K562 (cell line): Measurements from ENCODE around the gene DGCR6L. TPM values are rescaled to one million over a fixed set of nuclear protein-coding genes. Genes with fewer than 3 reads are reported as not detected.

Experiments
- CHD1 ChIP-seq: fragments of 200-600 bp; sonication (generic); IDR thresholded peaks from one replicate; pipeline ENCODE4 v1.6.1; 2012; ENCODE audit warnings: mild to moderate bottlenecking, moderate library complexity, low read length, inconsistent platforms
- ETV5 ChIP-seq: sonication (generic); formaldehyde crosslinking; IDR thresholded peaks from 2 replicates; pipeline ENCODE4 v1.4.0; 2020; ENCODE audit warnings: low read depth, mild to moderate bottlenecking, missing genetic modification reagents
- GATAD2A ChIP-seq: fragments of 450-650 bp; IDR thresholded peaks from 2 replicates; pipeline ENCODE4 v1.6.1; 2017
- GTF2A2 ChIP-seq: IDR thresholded peaks from 2 replicates; pipeline ENCODE4 v1.6.1; 2016; ENCODE audit warnings: mild to moderate bottlenecking, missing genetic modification characterization, missing compliant biosample characterization
- HDAC8 ChIP-seq: fragments of 450-650 bp; IDR thresholded peaks from 2 replicates; pipeline ENCODE4 v1.6.1; 2016; ENCODE audit warnings: mild to moderate bottlenecking, missing genetic modification characterization, moderate library complexity, missing compliant biosample characterization
- KLF1 ChIP-seq: fragments of 450-650 bp; IDR thresholded peaks from 2 replicates; pipeline ENCODE4 v1.6.1; 2016; ENCODE audit warnings: missing genetic modification characterization, missing compliant biosample characterization
- MEF2A ChIP-seq: IDR thresholded peaks from 2 replicates; pipeline ENCODE4 v1.6.1; 2011; ENCODE audit warnings: low read depth, mild to moderate bottlenecking, low read length, moderate library complexity; ENCODE audit not compliant: control insufficient read depth
- PHF20 ChIP-seq: fragments of 450-650 bp; IDR thresholded peaks from 2 replicates; pipeline ENCODE4 v1.6.1; 2018; ENCODE audit not compliant: partially characterized antibody
- PHF21A ChIP-seq: fragments of 450-650 bp; IDR thresholded peaks from 2 replicates; pipeline ENCODE4 v1.6.1; 2017; ENCODE audit warnings: low read depth, borderline replicate concordance
- RB1 ChIP-seq: fragments of 450-650 bp; IDR thresholded peaks from 2 replicates; pipeline ENCODE4 v1.6.1; 2017; ENCODE audit warnings: low read depth, mild to moderate bottlenecking
- SMAD4 ChIP-seq: fragments of 250-450 bp; sonication (Bioruptor Pico); conservative IDR thresholded peaks from 2 replicates; pipeline ENCODE4 v1.8.0; 2021; ENCODE audit warnings: inconsistent platforms, mild to moderate bottlenecking, moderate library complexity
- SRSF1 ChIP-seq: fragments of 200-400 bp; formaldehyde crosslinking; IDR thresholded peaks from 2 replicates; pipeline ENCODE4 v1.6.1; 2017; ENCODE audit warnings: mild to moderate bottlenecking, low read depth, low read length, moderate library complexity
- ZNF12 ChIP-seq: sonication (generic); formaldehyde crosslinking; IDR thresholded peaks from 2 replicates; pipeline ENCODE4 v1.4.0; 2020; ENCODE audit warnings: mild to moderate bottlenecking, missing genetic modification reagents
- polyA plus RNA-seq, 8 experiments: library from polyadenylated mRNA; depleted of rRNA in 4 of 8; stranded (reverse) in 5 of 8; unstranded in 3 of 8; fragments of >200 nt; fragmentation: Nextera tagmentation in 2 of 8; fragmentation: Illumina TruSeq in 1 of 8; extraction: Ambion mirVana in 2 of 8; extraction: Trizol in 1 of 8; gene quantifications; 2 replicates each; pipeline versions ENCODE4 v1.2.1 to v1.2.3, GENCODE V29; 2011 to 2014; ENCODE audit warnings: inconsistent platforms in 1 of 8, missing spikeins in 1 of 8
- total RNA-seq, 7 experiments: library from RNA; depleted of rRNA in 6 of 7; stranded (reverse); fragments of >200 nt in 6 of 7; fragmentation: Illumina TruSeq in 2 of 7; extraction: Trizol in 2 of 7; gene quantifications; 2 replicates each; pipeline versions ENCODE4 v1.2.1 to v1.2.3, GENCODE V29; 2011 to 2021; ENCODE audit warnings: low replicate concordance in 1 of 7
- TF ChIP-seq, protein P1 (sequence below): fragments of 450-650 bp; IDR thresholded peaks from 2 replicates; pipeline ENCODE4 v1.6.1; 2016; ENCODE audit warnings: antibody characterized with exemption
- TF ChIP-seq, protein P2 (sequence below), 2 experiments: fragments of 200-800 bp in 1 of 2; sonication (Bioruptor generic) in 1 of 2; sonication (generic) in 1 of 2; formaldehyde crosslinking in 1 of 2; IDR thresholded peaks in 1 of 2; conservative IDR thresholded peaks in 1 of 2; 2 replicates each; pipeline versions ENCODE4 v1.5.0 to v1.6.1; 2016 to 2020; ENCODE audit warnings: missing compliant biosample characterization in 1 of 2, missing genetic modification characterization in 1 of 2, missing genetic modification reagents in 1 of 2
- TF ChIP-seq, protein P3 (sequence below): sonication (generic); formaldehyde crosslinking; IDR thresholded peaks from 2 replicates; pipeline ENCODE4 v1.8.0; 2023; ENCODE audit warnings: missing genetic modification reagents, mild to moderate bottlenecking, borderline replicate concordance
- TF ChIP-seq, protein P4 (sequence below): sonication (generic); formaldehyde crosslinking; IDR thresholded peaks from 2 replicates; pipeline ENCODE4 v1.8.0; 2022; ENCODE audit warnings: missing genetic modification reagents, mild to moderate bottlenecking, moderate library complexity, borderline replicate concordance

The DGCR6L gene
- total and polyA plus RNA-seq, 9 of the 15 experiments (the other 6 are each of a cell fraction or from before 2014, with no cell fraction given), result 3.6 to 151 (median 51.0) TPM

DNA sequence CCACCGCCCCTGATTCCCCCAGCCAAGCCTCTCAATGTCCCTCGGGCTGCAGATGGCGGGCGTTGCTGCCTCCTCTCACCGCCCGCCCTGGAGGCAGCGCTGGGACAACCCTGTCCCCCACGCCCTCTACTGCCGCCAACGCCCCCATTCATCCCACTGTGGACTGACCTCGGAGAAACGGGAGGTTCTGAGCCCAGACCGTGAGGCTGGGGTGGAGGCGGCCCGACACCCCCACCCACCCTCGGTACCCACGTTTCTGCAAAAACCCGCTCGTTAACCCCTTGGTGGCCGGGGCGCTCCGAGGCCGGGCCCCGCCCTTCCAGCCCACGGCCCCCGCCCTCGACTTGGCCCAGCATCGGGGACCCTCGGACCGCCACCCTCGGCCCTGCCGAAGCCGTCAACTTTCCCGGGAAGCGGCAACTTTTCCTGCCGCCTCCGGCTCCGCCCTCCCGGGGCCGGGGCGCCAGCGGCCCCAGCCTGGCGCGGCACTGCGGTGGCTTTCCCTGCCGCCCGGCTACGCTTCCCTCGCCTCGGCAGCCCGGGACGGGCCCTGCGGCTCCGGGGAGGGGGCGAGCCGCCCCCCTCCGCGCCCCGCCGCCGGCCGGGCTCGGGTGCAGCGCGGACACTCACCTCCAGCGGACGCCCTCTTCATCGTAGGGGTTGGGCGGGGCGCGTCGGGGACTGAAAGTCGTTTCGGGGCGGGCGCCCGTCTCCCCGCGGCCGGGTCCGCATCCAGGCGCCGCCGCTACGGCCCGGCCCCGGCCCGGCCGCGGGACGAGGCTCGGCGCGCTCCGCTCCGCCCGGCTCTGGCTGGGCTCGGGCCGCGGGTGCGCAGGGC, 52.2 kb downstream of the DGCR6L start (continued):
- TF ChIP-seq PHF20 (peak; percentile 52), HDAC8 (tag) (0 out of 2 replicates have a peak, but pooled peaks have one; percentile 35), ETV5 (CRISPR knock-in tag) (peak; percentile 74; the same call in 1 of the 2 replicates), GTF2A2 (no peak), KLF1 (peak; percentile 76), ZNF12 (CRISPR knock-in tag) (0 out of 2 replicates have a peak, but pooled peaks have one; percentile 69), RB1 (peak; percentile 82), GATAD2A (peak; percentile 73; the same call in 1 of the 2 replicates), SRSF1 (no peak), PHF21A (peak; percentile 74; the same call in 1 of the 2 replicates), SMAD4 (CRISPR knock-in tag) (peak; percentile 17; the same call in 1 of the 2 replicates), MEF2A (no peak), CHD1 (peak; percentile 94)
- TF ChIP-seq, protein P1, sequence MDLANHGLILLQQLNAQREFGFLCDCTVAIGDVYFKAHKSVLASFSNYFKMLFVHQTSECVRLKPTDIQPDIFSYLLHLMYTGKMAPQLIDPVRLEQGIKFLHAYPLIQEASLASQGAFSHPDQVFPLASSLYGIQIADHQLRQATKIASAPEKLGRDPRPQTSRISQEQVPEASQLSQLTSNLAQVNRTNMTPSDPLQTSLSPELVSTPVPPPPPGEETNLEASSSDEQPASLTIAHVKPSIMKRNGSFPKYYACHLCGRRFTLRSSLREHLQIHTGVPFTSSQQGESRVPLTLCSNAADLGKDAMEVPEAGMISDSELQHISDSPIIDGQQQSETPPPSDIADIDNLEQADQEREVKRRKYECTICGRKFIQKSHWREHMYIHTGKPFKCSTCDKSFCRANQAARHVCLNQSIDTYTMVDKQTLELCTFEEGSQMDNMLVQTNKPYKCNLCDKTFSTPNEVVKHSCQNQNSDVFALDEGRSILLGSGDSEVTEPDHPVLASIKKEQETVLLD, result 0 out of 2 replicates have a peak, but pooled peaks have one; percentile 19
- TF ChIP-seq, protein P2, sequence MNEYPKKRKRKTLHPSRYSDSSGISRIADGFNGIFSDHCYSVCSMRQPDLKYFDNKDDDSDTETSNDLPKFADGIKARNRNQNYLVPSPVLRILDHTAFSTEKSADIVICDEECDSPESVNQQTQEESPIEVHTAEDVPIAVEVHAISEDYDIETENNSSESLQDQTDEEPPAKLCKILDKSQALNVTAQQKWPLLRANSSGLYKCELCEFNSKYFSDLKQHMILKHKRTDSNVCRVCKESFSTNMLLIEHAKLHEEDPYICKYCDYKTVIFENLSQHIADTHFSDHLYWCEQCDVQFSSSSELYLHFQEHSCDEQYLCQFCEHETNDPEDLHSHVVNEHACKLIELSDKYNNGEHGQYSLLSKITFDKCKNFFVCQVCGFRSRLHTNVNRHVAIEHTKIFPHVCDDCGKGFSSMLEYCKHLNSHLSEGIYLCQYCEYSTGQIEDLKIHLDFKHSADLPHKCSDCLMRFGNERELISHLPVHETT (CRISPR knock-in tag; conservative IDR thresholded peaks at IDR 0.05 in 1 of 2, IDR thresholded peaks at IDR 0.05 in 1 of 2), result peak in 1 of 2 experiments; percentile 9; a peak in 1 of 4 replicates
- TF ChIP-seq, protein P3, sequence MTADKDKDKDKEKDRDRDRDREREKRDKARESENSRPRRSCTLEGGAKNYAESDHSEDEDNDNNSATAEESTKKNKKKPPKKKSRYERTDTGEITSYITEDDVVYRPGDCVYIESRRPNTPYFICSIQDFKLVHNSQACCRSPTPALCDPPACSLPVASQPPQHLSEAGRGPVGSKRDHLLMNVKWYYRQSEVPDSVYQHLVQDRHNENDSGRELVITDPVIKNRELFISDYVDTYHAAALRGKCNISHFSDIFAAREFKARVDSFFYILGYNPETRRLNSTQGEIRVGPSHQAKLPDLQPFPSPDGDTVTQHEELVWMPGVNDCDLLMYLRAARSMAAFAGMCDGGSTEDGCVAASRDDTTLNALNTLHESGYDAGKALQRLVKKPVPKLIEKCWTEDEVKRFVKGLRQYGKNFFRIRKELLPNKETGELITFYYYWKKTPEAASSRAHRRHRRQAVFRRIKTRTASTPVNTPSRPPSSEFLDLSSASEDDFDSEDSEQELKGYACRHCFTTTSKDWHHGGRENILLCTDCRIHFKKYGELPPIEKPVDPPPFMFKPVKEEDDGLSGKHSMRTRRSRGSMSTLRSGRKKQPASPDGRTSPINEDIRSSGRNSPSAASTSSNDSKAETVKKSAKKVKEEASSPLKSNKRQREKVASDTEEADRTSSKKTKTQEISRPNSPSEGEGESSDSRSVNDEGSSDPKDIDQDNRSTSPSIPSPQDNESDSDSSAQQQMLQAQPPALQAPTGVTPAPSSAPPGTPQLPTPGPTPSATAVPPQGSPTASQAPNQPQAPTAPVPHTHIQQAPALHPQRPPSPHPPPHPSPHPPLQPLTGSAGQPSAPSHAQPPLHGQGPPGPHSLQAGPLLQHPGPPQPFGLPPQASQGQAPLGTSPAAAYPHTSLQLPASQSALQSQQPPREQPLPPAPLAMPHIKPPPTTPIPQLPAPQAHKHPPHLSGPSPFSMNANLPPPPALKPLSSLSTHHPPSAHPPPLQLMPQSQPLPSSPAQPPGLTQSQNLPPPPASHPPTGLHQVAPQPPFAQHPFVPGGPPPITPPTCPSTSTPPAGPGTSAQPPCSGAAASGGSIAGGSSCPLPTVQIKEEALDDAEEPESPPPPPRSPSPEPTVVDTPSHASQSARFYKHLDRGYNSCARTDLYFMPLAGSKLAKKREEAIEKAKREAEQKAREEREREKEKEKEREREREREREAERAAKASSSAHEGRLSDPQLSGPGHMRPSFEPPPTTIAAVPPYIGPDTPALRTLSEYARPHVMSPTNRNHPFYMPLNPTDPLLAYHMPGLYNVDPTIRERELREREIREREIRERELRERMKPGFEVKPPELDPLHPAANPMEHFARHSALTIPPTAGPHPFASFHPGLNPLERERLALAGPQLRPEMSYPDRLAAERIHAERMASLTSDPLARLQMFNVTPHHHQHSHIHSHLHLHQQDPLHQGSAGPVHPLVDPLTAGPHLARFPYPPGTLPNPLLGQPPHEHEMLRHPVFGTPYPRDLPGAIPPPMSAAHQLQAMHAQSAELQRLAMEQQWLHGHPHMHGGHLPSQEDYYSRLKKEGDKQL (CRISPR knock-in tag), result 0 out of 2 replicates have a peak, but pooled peaks have one; percentile 95
- TF ChIP-seq, protein P4, sequence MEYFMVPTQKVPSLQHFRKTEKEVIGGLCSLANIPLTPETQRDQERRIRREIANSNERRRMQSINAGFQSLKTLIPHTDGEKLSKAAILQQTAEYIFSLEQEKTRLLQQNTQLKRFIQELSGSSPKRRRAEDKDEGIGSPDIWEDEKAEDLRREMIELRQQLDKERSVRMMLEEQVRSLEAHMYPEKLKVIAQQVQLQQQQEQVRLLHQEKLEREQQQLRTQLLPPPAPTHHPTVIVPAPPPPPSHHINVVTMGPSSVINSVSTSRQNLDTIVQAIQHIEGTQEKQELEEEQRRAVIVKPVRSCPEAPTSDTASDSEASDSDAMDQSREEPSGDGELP, result peak; percentile 67; the same call in 1 of the 2 replicates
